ENCODE measurements around the gene DBNDD2. TPM values are rescaled to one million over a fixed set of nuclear protein-coding genes. Genes with fewer than 3 reads are reported as not detected.

Gene DBNDD2
- total RNA-seq, 4 donors from 2014 or later, result 12.1 to 47.4 (median 20.9) TPM

GRCh38 chr20:45410887-45411286 is 2.8 kb downstream of the DBNDD2 start:
- TF ChIP-seq CTCF (IDR thresholded peaks at IDR 0.05), result no peak
- TF ChIP-seq POLR2A (IDR thresholded peaks at IDR 0.05), result no peak
- H3K27me3 ChIP-seq, result no peaks in the 10 kb centered on the region
- WGBS, 2 donors, result 77 to 84% methylated on average over 8 of the region's 8 CpGs
- H3K27ac ChIP-seq, result no peak overlapping the region
- H3K4me1 ChIP-seq, result peaks cover 0 to 8% of the 10 kb centered on the region in 2 donors
- DNase-seq, result no peak
- intact Hi-C loops (cut with DNase I), result no loop called here
- H3K4me3 ChIP-seq (replicated peaks in 1 of 3), result no peak overlapping the region
- H3K9me3 ChIP-seq, result no peaks in the 10 kb centered on the region
- H3K36me3 ChIP-seq, result peaks cover 0 to 5% of the 10 kb centered on the region in 2 donors

GRCh38 chr20:45412653-45413052 is 4.6 kb downstream of the DBNDD2 start:
- intact Hi-C loops (cut with DNase I), result no loop called here
- Histone ChIP-seq H3K9me3 (no peaks in the 10 kb centered on the region), H3K27ac (no peak overlapping the region), H3K4me1 (peaks cover 7 to 17% of the 10 kb centered on the region in 2 donors), H3K36me3 (peaks cover 0 to 5% of the 10 kb centered on the region in 2 donors), H3K27me3 (no peaks in the 10 kb centered on the region), H3K4me3 (replicated peaks in 1 of 3) (no peak overlapping the region)
- TF ChIP-seq POLR2A (IDR thresholded peaks at IDR 0.05) (no peak), CTCF (IDR thresholded peaks at IDR 0.05) (no peak)
- WGBS, 2 donors, result 78 to 87% methylated on average over 5 of the region's 5 CpGs
- no peak for DNase-seq

- Histone ChIP-seq H3K36me3 (peaks cover 0 to 5% of the 10 kb centered on the region in 2 donors), H3K9me3 (no peaks in the 10 kb centered on the region), H3K27me3 (no peaks in the 10 kb centered on the region), H3K4me3 (replicated peaks in 1 of 3) (no peak overlapping the region), H3K4me1 (peaks cover 7 to 13% of the 10 kb centered on the region in 2 donors), H3K27ac (no peak overlapping the region)
- no peak for DNase-seq
- 70 to 74% methylated on average over 3 of the region's 3 CpGs for WGBS, 2 donors
- intact Hi-C loops (cut with DNase I), result no loop called here
- no peak for TF ChIP-seq POLR2A (IDR thresholded peaks at IDR 0.05)
- TF ChIP-seq CTCF (IDR thresholded peaks at IDR 0.05), result no peak
Observed at GRCh38 chr20:45413479-45413878, 5.4 kb downstream of the DBNDD2 start.

- Histone ChIP-seq H3K9me3 (no peaks in the 10 kb centered on the region), H3K27me3 (no peaks in the 10 kb centered on the region), H3K4me3 (replicated peaks in 1 of 3) (peak within 1 kb of the TSS; percentile 74 to 90 (median 85)), H3K4me1 (peaks cover 7 to 20% of the 10 kb centered on the region in 2 donors), H3K36me3 (peaks cover 12 to 16% of the 10 kb centered on the region in 2 donors), H3K27ac (peak within 1 kb of the TSS; percentile 4 to 71 (median 40))
- intact Hi-C loops (cut with DNase I), result no loop called here
- peak; percentile 84 to 86 for DNase-seq
- 1 to 2% methylated on average over 5 to 35 of the region's 52 CpGs for WGBS, 2 donors
- TF ChIP-seq CTCF (IDR thresholded peaks at IDR 0.05) (no peak), POLR2A (IDR thresholded peaks at IDR 0.05) (peak in 1 of 2 donors; percentile 84)
Observed at GRCh38 chr20:45415822-45416637, 7.9 kb downstream of the DBNDD2 start, which contains the start of gene PIGT. Gene PIGT (plus strand): TSS chr20:45416141. CDS start chr20:45416157, 16 bp downstream.

- H3K4me3 ChIP-seq (replicated peaks in 1 of 3), result peak overlapping the region in 1 of 3 donors; percentile 85
- no peaks in the 10 kb centered on the region for H3K9me3 ChIP-seq
- 76% methylated on average over 2 of the region's 2 CpGs for WGBS, 2 donors
- no peak for DNase-seq
- H3K36me3 ChIP-seq, result peaks cover 21 to 22% of the 10 kb centered on the region in 2 donors
- TF ChIP-seq CTCF (IDR thresholded peaks at IDR 0.05), result no peak
- no peak for TF ChIP-seq POLR2A (IDR thresholded peaks at IDR 0.05)
- intact Hi-C loops (cut with DNase I), result no loop called here
- peaks cover 7 to 20% of the 10 kb centered on the region in 2 donors for H3K4me1 ChIP-seq
- peak overlapping the region in 1 of 3 donors; percentile 71 for H3K27ac ChIP-seq
- H3K27me3 ChIP-seq, result no peaks in the 10 kb centered on the region
Observed at GRCh38 chr20:45416917-45417316, 8.8 kb downstream of the DBNDD2 start.

All from thyroid gland (tissue), 4 donors.